Measurements from ENCODE around the gene SULT1E1. TPM values are rescaled to one million over a fixed set of nuclear protein-coding genes. Genes with fewer than 3 reads are reported as not detected.

Gene SULT1E1
- total RNA-seq, 1 experiment from 2014 or later = not detected

- Mint-ChIP-seq H3K9me3 (no peaks in the 10 kb centered on the region), H3K4me1 (no peaks in the 10 kb centered on the region), H3K4me3 (no peak overlapping the region), H3K27ac (no peak overlapping the region), H3K27me3 (ENCODE audit: low read depth) (no peaks in the 10 kb centered on the region; the same call in 1 of the 2 replicates), H3K36me3 (no peaks in the 10 kb centered on the region)
- peak; percentile 39; the same call in 1 of the 2 replicates for ATAC-seq
- ChIA-PET CTCF (interaction anchor here (0.6 to 1.6 kb wide), 7 partner anchors 16 to 373 kb away, joined by 3 to 21 read pairs (median 4); no protein-coding TSS in a partner anchor), POLR2A (no interaction called here)
- DNase-seq (ENCODE audit: low spot score) = no peak
- no peak for TF ChIP-seq ZNF317 (CRISPR knock-in tag; IDR thresholded peaks at IDR 0.05; ENCODE audit: borderline replicate concordance, low read depth)
- peak; percentile 38; the same call in 1 of the 2 replicates for TF ChIP-seq CTCF (IDR thresholded peaks at IDR 0.05)
- TF ChIP-seq ZSCAN18 (CRISPR knock-in tag; IDR thresholded peaks at IDR 0.05) = no peak
Measured at GRCh38 chr4:69896530-69897116, 36.7 kb upstream of the SULT1E1 start.

- no peak for TF ChIP-seq PRDM15 (CRISPR knock-in tag; IDR thresholded peaks at IDR 0.05)
- TF ChIP-seq IRF1 (CRISPR knock-in tag; IDR thresholded peaks at IDR 0.05) = no peak
- TF ChIP-seq ERG (CRISPR knock-in tag; IDR thresholded peaks at IDR 0.05) = no peak
- no peak for TF ChIP-seq ZBTB21 (CRISPR knock-in tag; IDR thresholded peaks at IDR 0.05; ENCODE audit: borderline replicate concordance)
- TF ChIP-seq TEAD1 (CRISPR knock-in tag; IDR thresholded peaks at IDR 0.05) = no peak
- TF ChIP-seq ZNF263 (CRISPR knock-in tag; IDR thresholded peaks at IDR 0.05; ENCODE audit: low read depth) = no peak
- no peak for TF ChIP-seq NR3C1 (CRISPR knock-in tag; conservative IDR thresholded peaks at IDR 0.05; ENCODE audit: low read depth)
- TF ChIP-seq NFATC4 (CRISPR knock-in tag; IDR thresholded peaks at IDR 0.05) = no peak
- no peak for TF ChIP-seq ZNF317 (CRISPR knock-in tag; IDR thresholded peaks at IDR 0.05; ENCODE audit: borderline replicate concordance, low read depth)
- TF ChIP-seq NFYB (CRISPR knock-in tag; conservative IDR thresholded peaks at IDR 0.05; ENCODE audit: low read depth) = no peak
- no peak for TF ChIP-seq ZNF396 (CRISPR knock-in tag; IDR thresholded peaks at IDR 0.05; ENCODE audit: borderline replicate concordance)
- no peak for TF ChIP-seq ZNF416 (CRISPR knock-in tag; IDR thresholded peaks at IDR 0.05)
- ChIA-PET POLR2A (no interaction called here), CTCF (interaction anchor here (1.7 kb wide), 1 partner anchor 289 kb away, joined by 6 read pairs; no protein-coding TSS in a partner anchor)
- no peaks in the 10 kb centered on the region for H3K9me3 Mint-ChIP-seq
- no peaks in the 10 kb centered on the region for H3K4me1 Mint-ChIP-seq
- H3K4me3 Mint-ChIP-seq = no peak overlapping the region
- no peaks in the 10 kb centered on the region for H3K36me3 Mint-ChIP-seq
- ATAC-seq (no peak), DNase-seq (ENCODE audit: low spot score) (no peak)
- H3K27ac Mint-ChIP-seq = no peak overlapping the region
- no peaks in the 10 kb centered on the region; the same call in 1 of the 2 replicates for H3K27me3 Mint-ChIP-seq (ENCODE audit: low read depth)
Measured at GRCh38 chr4:69894721-69895120, 34.8 kb upstream of the SULT1E1 start.
